HepG2 (cell line): ENCODE data around the gene VIPR1. TPM values are rescaled to one million over a fixed set of nuclear protein-coding genes. Genes with fewer than 3 reads are reported as not detected.

Experiments used
- CENPT ChIP-seq: sonication (generic); formaldehyde crosslinking; IDR thresholded peaks from 2 replicates; pipeline ENCODE4 v1.8.0; 2022; ENCODE audit warnings: low read depth, mild to moderate bottlenecking, moderate library complexity, missing genetic modification reagents
- HNRNPUL1 ChIP-seq: fragments of 200-400 bp; formaldehyde crosslinking; IDR thresholded peaks from 2 replicates; pipeline ENCODE4 v1.6.1; 2017; ENCODE audit warnings: low read depth, mild to moderate bottlenecking, low read length, moderate library complexity
- KMT2B ChIP-seq: IDR thresholded peaks from 2 replicates; pipeline ENCODE4 v1.6.1; 2016; ENCODE audit warnings: missing genetic modification reagents, missing compliant biosample characterization
- POLR2AphosphoS2 ChIP-seq: IDR thresholded peaks from 2 replicates; pipeline ENCODE4 v1.6.1; 2011; ENCODE audit warnings: low read depth, low read length, improper control_type of control experiment
- RXRA ChIP-seq: sonication (generic); formaldehyde crosslinking; IDR thresholded peaks from 2 replicates; pipeline ENCODE4 v1.5.1; 2020; ENCODE audit warnings: missing genetic modification reagents
- ZNF280D ChIP-seq: sonication (generic); formaldehyde crosslinking; IDR thresholded peaks from 2 replicates; pipeline ENCODE4 v1.5.1; 2020; ENCODE audit warnings: mild to moderate bottlenecking, missing genetic modification reagents
- ZNF609 ChIP-seq: sonication (generic); formaldehyde crosslinking; IDR thresholded peaks from 2 replicates; pipeline ENCODE4 v1.4.0; 2020; ENCODE audit warnings: mild to moderate bottlenecking, missing genetic modification reagents, borderline replicate concordance
- polyA plus RNA-seq, 8 experiments: library from polyadenylated mRNA; depleted of rRNA in 3 of 8; stranded (reverse) in 7 of 8; unstranded in 1 of 8; fragments of >200 nt; fragmentation: Illumina TruSeq in 4 of 8; extraction: Trizol in 4 of 8; gene quantifications; 2 replicates each; pipeline versions ENCODE4 v1.2.1 to v1.2.3, GENCODE V29; 2011 to 2016; ENCODE audit warnings: low read depth in 4 of 8, missing spikeins in 1 of 8, mixed read lengths in 1 of 8; ENCODE audit not compliant: insufficient read depth in 1 of 8
- total RNA-seq, 5 experiments: library from RNA; depleted of rRNA; stranded (reverse); fragments of >200 nt; fragmentation: Illumina TruSeq; extraction: Trizol; gene quantifications; 2 replicates each; pipeline ENCODE4 v1.2.3, GENCODE V29; 2016; ENCODE audit warnings: low read depth in 1 of 5
- TF ChIP-seq, protein P1 (sequence below): sonication (generic); formaldehyde crosslinking; IDR thresholded peaks from 2 replicates; pipeline ENCODE4 v1.9.0; 2022; ENCODE audit warnings: low read depth, missing genetic modification reagents
- TF ChIP-seq, protein P2 (sequence below): sonication (generic); formaldehyde crosslinking; IDR thresholded peaks from 2 replicates; pipeline ENCODE4 v1.4.0; 2020; ENCODE audit warnings: missing genetic modification reagents

Gene VIPR1
- total and polyA plus RNA-seq, 2 of the 13 experiments (the other 11 are each of a cell fraction or from before 2014, with no cell fraction given): 0.04 to 0.11 TPM

GRCh38 chr3:42497009-42497731 is 5.3 kb upstream of the VIPR1 start (continued):
- no peak for TF ChIP-seq ZNF280D (CRISPR knock-in tag)
- TF ChIP-seq HNRNPUL1: no peak
- TF ChIP-seq, protein P1, sequence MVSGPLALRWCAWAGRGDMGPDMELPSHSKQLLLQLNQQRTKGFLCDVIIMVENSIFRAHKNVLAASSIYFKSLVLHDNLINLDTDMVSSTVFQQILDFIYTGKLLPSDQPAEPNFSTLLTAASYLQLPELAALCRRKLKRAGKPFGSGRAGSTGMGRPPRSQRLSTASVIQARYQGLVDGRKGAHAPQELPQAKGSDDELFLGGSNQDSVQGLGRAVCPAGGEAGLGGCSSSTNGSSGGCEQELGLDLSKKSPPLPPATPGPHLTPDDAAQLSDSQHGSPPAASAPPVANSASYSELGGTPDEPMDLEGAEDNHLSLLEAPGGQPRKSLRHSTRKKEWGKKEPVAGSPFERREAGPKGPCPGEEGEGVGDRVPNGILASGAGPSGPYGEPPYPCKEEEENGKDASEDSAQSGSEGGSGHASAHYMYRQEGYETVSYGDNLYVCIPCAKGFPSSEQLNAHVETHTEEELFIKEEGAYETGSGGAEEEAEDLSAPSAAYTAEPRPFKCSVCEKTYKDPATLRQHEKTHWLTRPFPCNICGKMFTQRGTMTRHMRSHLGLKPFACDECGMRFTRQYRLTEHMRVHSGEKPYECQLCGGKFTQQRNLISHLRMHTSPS (CRISPR knock-in tag): peak; percentile 48; the same call in 1 of the 2 replicates
- no peak for TF ChIP-seq RXRA (CRISPR knock-in tag)
- no peak for TF ChIP-seq KMT2B (CRISPR knock-in tag)
- no peak for TF ChIP-seq ZNF609 (CRISPR knock-in tag)
- no peak for TF ChIP-seq POLR2AphosphoS2
- no peak for TF ChIP-seq CENPT
- TF ChIP-seq, protein P2, sequence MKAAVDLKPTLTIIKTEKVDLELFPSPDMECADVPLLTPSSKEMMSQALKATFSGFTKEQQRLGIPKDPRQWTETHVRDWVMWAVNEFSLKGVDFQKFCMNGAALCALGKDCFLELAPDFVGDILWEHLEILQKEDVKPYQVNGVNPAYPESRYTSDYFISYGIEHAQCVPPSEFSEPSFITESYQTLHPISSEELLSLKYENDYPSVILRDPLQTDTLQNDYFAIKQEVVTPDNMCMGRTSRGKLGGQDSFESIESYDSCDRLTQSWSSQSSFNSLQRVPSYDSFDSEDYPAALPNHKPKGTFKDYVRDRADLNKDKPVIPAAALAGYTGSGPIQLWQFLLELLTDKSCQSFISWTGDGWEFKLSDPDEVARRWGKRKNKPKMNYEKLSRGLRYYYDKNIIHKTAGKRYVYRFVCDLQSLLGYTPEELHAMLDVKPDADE: no peak
- TF ChIP-seq, all 625 proteins: peak for 7
